ENCODE measurements around the gene PRDM8.
"Not testable (repeated sequence)": the region's sequence is repeated elsewhere in the genome, so short reads cannot be mapped to it uniquely, and the experiment has no call there.

The PRDM8 gene

DNA sequence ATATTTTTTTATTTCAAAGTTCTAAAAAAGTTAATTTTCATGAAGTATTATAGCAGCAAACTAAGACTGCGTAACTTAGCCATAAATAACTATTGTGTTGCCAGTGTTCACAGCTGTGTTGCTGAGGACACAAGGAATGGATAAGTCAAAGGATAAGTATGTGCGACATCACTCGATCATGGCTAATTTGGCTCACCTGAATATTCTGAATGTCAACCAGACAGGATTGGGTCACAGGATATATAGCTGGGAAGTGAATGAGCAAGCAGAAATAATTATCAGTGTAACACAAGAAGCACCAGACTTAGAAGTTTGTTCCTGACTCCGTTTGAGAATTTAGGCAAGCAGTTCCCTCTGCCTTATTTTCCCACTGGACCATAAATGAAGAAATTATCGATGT, 33.9 kb downstream of the PRDM8 start:
- DNase-seq: no peak

DNA sequence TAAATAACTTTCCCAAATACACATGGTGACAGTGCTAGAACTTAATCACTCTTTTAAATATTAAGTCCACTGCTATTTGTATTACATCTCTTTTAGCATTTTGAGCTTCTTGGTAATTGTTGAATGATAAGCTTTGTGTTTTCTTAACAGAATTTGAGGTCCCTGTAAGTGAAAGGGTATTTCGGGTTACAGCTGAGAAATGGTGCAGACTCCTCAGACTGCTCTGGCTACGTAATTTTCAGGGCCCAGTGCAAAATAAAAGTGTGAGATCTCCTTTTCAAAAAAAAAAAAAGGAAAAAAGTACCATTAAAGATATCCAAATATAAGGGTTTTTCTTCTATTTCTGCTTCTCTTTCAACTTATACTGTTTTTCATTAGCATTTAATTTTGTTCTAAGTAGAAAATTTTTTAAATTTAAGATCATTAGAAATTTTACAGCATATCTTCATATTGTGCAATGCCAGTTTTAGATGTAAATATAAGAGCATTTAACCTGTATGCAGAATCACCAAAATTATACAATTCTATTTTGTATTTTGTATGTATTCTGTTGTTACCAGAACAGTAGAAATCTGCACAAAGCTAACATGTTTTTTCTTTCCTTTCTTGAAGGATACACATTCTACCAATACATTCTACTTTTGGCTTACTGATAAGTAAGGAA, 35.5 kb downstream of the PRDM8 start:
- no peak for DNase-seq

DNA sequence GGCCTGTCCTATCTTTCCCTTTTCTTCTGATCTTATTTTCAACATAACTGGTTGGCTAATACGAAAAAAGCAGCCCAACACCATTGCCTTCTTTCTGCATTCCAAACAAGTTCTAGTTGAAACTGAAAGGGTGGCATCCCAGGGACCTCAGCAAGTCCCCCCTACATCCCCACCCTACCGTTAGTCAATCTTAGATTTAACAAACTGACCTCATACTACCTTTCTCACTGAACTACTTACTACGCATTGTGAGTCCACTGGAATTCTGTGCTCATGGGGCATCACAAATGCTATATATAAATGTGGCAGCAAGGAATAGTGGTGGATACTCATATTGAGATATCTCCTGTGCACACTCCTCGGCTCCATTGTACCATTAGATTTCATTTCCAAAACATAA, 36.1 kb downstream of the PRDM8 start:
- no peak for DNase-seq

DNA sequence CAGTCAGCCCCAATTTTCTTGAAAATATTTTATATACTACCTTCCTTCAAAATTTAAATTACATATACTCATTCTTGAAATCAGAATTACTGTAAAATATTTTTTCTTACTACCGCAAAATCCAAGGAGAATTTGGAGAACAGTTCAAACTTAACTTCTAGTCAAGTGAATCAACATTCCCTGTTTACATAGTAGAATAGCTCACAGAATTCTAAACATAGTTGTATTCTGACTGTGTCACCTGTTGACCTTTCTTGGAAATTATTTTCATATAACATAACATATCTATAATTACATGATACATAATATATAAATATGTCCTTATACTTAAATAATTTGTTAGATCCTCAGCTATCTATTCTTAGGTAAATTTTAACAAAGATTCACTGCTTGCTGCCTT, 38.1 kb downstream of the PRDM8 start:
- DNase-seq: no peak

DNA sequence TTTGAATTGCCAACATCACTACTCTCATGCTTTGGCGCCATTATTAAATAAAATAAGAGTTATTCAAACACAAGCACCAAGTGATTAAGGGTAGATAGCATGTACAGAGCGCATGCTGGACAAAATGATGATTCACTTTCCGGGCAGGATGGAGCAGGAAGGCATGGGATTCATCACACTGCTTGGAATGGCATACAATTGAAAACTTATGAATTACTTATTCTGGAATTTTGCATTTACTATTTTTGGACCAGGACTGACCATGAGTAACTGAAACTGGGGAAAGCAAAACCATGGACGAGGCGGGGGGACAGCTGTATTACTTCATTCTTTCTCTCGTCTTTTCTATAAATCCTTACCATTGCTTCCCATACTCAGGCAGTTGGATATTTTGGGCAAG, 40.7 kb downstream of the PRDM8 start:
- no peak for DNase-seq

DNA sequence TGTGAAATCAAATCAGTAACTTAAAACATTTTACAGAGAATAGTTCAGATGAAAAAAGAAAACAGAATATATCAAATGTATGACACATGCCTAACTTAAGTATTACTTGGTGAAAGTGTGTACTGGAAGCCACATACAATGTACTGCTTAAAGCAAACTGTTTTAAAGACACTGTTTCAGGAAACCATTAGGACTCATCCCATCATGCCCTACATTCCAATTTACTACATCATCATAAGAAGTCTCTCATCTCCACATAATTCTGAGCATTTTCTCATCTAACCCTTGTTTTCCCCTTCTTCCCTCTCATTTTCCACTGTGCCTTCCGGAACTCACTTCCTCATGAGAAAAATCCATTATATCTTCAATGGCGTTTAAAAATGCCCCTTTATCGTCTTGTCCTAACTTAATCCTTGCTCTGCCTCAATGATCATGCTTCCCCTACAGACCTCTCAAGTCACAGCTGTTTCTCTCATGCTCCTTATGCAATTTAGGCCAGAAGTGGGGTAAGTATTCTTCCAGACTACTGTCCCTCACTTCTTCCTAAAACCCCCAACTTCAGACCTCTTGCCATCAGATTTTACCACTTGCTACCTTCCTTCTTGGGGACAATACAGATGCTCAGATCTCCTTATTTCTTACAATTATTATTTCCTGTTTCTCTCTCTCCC, 42.3 kb downstream of the PRDM8 start:
- DNase-seq: no peak

DNA sequence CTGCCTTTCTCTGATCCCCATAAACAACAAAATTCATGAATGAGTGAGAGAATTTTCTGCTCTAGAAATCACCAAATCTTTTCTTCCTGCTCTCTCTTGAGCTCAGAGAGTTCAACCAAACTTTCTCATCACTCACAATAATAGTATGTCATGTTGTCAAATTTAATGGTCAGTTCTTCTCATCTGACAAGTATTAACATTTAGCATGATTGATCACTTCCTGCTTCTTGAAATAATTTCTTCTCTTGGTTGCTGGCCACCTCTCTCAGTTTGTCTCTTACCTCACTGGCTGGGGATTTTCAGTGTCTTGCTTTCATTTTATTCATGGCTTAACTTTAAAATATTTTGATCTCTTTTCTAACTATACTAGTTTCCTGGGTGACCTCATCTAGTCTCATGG, 43.7 kb downstream of the PRDM8 start:
- no peak for DNase-seq

DNA sequence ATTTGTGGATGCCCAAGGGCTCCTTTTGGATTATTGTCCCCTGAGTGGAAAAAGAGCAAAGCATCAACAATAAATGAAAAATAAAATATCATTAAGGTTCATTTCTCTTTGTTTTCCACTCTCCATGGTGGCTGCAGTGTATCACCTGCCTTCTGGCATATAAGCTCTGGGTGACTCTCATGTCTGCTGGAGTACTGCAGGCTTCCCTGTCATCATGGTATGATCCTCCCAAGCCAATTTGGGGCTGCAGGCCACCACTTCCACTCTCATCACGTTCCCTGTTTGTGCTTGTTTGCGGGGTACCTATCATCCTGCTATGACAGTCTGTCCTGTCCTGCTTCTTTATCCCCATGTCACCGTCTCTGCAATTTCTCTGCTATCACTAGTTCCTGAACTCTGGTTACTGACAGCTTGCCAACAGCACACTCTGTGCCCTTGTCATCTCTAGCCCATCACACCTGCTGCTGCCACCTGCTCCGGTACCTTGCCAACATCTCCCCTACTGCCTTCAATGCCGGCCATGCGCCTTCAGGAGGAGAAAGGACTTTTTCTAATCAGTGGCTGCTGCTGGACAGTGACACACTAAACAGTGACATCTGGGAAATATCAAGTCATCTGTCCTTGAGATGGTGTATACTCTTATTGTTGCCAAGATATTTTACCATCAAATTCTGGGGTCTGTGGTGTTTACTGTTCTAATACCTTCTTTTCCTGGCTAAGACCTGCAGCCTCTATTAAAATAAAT, 46.1 kb downstream of the PRDM8 start:
- no peak for DNase-seq

DNA sequence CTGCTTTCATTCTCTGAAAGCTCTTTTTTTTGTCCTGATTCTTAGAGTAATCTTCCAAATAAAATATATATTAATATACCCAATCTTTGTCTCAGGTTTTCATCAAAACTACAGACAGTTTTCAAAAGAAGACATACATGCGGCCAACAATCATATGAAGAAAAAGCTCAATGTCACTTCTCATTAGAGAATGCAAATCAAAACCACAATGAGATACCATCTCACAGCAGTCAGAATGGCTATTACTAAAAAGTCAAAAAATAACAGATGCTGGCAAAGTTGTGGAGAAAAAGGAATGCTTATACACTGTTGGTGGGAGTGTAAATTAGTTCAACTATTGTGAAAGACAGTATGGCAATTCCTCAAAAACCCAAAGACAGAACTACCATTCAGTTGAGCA, 50.2 kb downstream of the PRDM8 start:
- not testable (repeated sequence) for DNase-seq

DNA sequence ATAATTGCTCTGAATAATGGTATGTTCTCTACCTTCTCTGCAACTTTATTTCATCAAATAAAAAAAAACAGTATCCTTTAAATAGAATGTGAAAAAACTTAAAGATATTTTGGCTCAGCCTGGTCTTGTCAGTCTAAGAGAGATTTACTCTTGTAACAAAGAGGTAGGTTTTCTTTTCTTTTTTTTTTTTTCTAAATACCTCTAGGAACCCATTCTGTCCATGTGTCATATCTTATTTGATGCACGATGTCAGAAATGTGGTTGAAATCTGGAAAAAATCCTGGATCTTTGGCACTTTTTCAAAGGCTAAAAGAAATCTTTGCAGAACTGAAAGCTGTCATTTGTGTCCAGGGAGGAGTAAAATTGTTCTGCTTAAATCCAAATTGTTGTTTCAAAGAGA, 51.8 kb downstream of the PRDM8 start:
- DNase-seq: no peak

DNA sequence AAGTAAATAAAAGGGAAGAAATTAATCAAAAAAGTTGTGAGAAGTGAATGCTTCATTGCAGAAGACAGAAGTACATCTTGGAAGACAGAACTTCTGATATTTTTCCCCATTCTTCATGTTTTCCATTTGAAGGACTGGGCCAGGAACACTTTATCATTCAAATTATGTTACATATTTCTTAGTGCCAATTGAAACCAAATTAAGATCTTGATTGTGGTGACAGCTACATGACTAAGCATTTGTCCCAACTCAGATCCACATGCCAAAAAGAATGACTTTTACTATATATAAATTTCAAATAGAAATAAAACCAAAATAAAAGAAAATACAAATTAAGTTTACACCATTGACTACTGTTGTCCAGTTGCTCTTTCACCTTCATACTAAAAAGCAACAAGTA, 55.1 kb downstream of the PRDM8 start:
- DNase-seq: no peak

DNA sequence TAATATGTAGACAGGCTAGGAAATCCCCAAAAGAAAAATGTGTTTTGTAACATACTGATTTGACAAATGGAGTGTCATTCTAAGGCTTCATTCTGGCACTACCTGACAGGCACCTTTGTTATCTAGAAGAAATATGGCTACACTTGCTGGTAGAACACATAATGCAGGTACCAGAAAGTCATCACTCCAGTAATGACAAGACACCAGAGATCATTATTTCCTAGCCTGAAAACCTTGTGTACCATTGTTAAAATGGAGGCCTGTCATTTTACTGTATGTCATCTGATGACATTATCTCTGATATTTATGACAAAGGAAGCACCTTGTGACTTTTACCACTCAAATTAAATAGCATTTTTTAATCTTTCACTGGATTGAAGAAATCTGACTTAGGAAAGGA, 55.6 kb downstream of the PRDM8 start:
- DNase-seq: no peak

DNA sequence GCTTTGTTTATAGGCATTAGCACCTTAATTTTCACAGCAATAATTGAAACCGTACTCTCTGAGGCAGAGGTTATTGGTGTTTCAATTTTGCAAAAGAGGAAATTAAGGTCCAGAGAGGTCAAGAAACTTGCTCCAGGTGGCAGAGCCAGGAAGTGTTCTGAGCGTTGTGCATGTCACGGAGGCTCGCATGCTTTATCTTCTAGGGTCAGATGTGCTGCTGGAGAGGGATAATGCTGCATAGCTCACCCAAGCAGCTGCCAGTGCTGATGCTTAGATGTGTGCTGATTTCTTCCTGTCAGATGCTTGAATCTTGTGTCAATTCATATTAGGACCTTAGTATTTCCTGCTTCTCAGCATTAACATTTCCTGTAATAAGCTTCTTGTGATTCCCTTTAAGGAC, 56.2 kb downstream of the PRDM8 start:
- DNase-seq: no peak
